Right lobe of liver (tissue), 6 donors: ENCODE data around the gene PTCH1. TPM values are rescaled to one million over a fixed set of nuclear protein-coding genes. Genes with fewer than 3 reads are reported as not detected.

Experiments
- ATAC-seq, 4 donors: fragments of 200-7000 bp; cut with Tn5 transposase; one replicate each; pipeline ENCODE4 v1.9.1; 2020; ENCODE audit warnings: mild to moderate bottlenecking in 4 of 4, moderate library complexity in 4 of 4
- DNase-seq, 3 donors: peaks; one replicate each; pipeline ENCODE4 v3.0.0-alpha.2; 2020
- H3K27ac ChIP-seq, 3 donors: fragments of 200-600 bp; one replicate each; pipeline ENCODE4 v1.8.0; 2022
- H3K27me3 ChIP-seq, 2 donors: fragments of 200-600 bp; one replicate each; pipeline ENCODE4 v1.8.0; 2022
- H3K36me3 ChIP-seq, 4 donors: fragments of 200-600 bp; sonication (generic) in 1 of 4; one replicate each; pipeline versions ENCODE4 v1.5.1 to v1.8.0; 2017 to 2022; ENCODE audit warnings: control low read depth in 1 of 4
- H3K4me1 ChIP-seq, 4 donors: fragments of 200-600 bp; sonication (generic) in 1 of 4; one replicate each; pipeline versions ENCODE4 v1.5.1 to v1.8.0; 2017 to 2022; ENCODE audit warnings: control low read depth in 1 of 4
- H3K4me3 ChIP-seq, 3 donors: fragments of 200-600 bp; one replicate each; pipeline ENCODE4 v1.8.0; 2022
- H3K9me3 ChIP-seq, 4 donors: fragments of 200-600 bp; sonication (generic) in 1 of 4; one replicate each; pipeline versions ENCODE4 v1.5.1 to v1.8.0; 2017 to 2022; ENCODE audit warnings: control low read depth in 1 of 4
- CTCF ChIP-seq, 4 donors: fragments of 200-600 bp in 3 of 4; fragments of 450-650 bp in 1 of 4; IDR thresholded peaks; one replicate each; pipeline versions ENCODE4 v1.5.1 to v1.8.0; 2016 to 2022; ENCODE audit warnings: antibody characterized with exemption in 4 of 4, mild to moderate bottlenecking in 2 of 4
- POLR2A ChIP-seq: fragments of 450-650 bp; IDR thresholded peaks from one replicate; pipeline ENCODE4 v1.6.1; 2017; ENCODE audit warnings: antibody characterized with exemption, mild to moderate bottlenecking
- WGBS: methylation state at CpG from one replicate; pipeline ENCODE4 v1.1.6; 2018; ENCODE audit warnings: low coverage, low lambda C conversion rate; ENCODE audit not compliant: insufficient coverage; ENCODE audit errors: missing lambda C conversion rate; 5-methylcytosine and 5-hydroxymethylcytosine counted together
- intact Hi-C, 2 donors: fragments of 100-400 bp; cut with DNase I; formaldehyde crosslinking; loops; one replicate each; pipeline versions ENCODE4 v1.11.2 to v1.14.1; 2022
- total RNA-seq, 6 experiments: library from RNA; depleted of rRNA in 2 of 6; stranded (reverse); fragments of >200 nt in 2 of 6; fragmentation: NEBNext Ultra II Directional in 3 of 6; extraction: Animal tissue kit (Norgen Biotek cat#: 25700) in 3 of 6; gene quantifications; one replicate each; pipeline versions ENCODE4 v1.1.0 to v1.2.4, GENCODE V29; 2016 to 2023
- donor health status: DM: no; HTN: yes; CAD: no.
- donor health status: DM: no; HTN: no; CAD: no.
- donor health status: DM: no; HTN: no; CAD: no.
- donor health status: DM: no; HTN: yes; CAD: no.
- donor health status: DM: no; HTN: yes; CAD: no.

The PTCH1 gene
- total RNA-seq, 6 experiments from 2014 or later: 2.0 to 8.3 (median 5.2) TPM

GRCh38 chr9:95511952-95512708 is 4.6 kb downstream of the PTCH1 start:
- 57% methylated on average over 22 of the region's 30 CpGs for WGBS
- no peak for ATAC-seq
- Histone ChIP-seq H3K27ac (peak overlapping the region; percentile 78 to 81 (median 78)), H3K4me1 (peaks cover 0 to 13% (median 6%) of the 10 kb centered on the region in 4 donors), H3K36me3 (no peaks in the 10 kb centered on the region), H3K4me3 (peak overlapping the region in 1 of 3 donors; percentile 79), H3K9me3 (no peaks in the 10 kb centered on the region), H3K27me3 (no peaks in the 10 kb centered on the region)
- intact Hi-C loops: no loop called here
- TF ChIP-seq POLR2A (no peak), CTCF (IDR thresholded peaks at IDR 0.05) (no peak)
- no peak for DNase-seq

- H3K36me3 ChIP-seq: no peaks in the 10 kb centered on the region
- intact Hi-C loops: no loop called here
- H3K9me3 ChIP-seq: no peaks in the 10 kb centered on the region
- 5% methylated on average over 6 of the region's 6 CpGs for WGBS
- DNase-seq (no peak), ATAC-seq (no peak)
- no peak for TF ChIP-seq POLR2A
- TF ChIP-seq CTCF (IDR thresholded peaks at IDR 0.05): no peak
- H3K4me3 ChIP-seq: peak overlapping the region; percentile 60 to 79 (median 79)
- H3K4me1 ChIP-seq: peaks cover 0 to 13% (median 6%) of the 10 kb centered on the region in 4 donors
- peak overlapping the region; percentile 78 to 81 (median 78) for H3K27ac ChIP-seq
- H3K27me3 ChIP-seq: no peaks in the 10 kb centered on the region
These were observed 5.2 kb downstream of the PTCH1 start for GRCh38 chr9:95511616-95511931.

GRCh38 chr9:95510709-95511615 is 5.8 kb downstream of the PTCH1 start:
- Histone ChIP-seq H3K27me3 (no peaks in the 10 kb centered on the region), H3K4me3 (peak overlapping the region; percentile 60 to 79 (median 79)), H3K36me3 (no peaks in the 10 kb centered on the region), H3K9me3 (no peaks in the 10 kb centered on the region), H3K4me1 (peaks cover 0 to 12% (median 6%) of the 10 kb centered on the region in 4 donors), H3K27ac (peak overlapping the region; percentile 78 to 81 (median 78))
- peak; percentile 69 to 85 (median 77) for ATAC-seq
- intact Hi-C loops: no loop called here
- DNase-seq: peak; percentile 91 to 93 (median 92)
- TF ChIP-seq POLR2A: peak; percentile 90
- TF ChIP-seq CTCF (IDR thresholded peaks at IDR 0.05): peak in 1 of 4 donors; percentile 14
- WGBS: 1% methylated on average over 40 of the region's 102 CpGs

- peaks cover 0 to 3% (median 3%) of the 10 kb centered on the region in 4 donors for H3K4me1 ChIP-seq
- under 1% methylated on average over 38 of the region's 38 CpGs for WGBS
- no peaks in the 10 kb centered on the region for H3K36me3 ChIP-seq
- no peak for ATAC-seq
- H3K27ac ChIP-seq: peak overlapping the region; percentile 78 to 81 (median 78)
- no peaks in the 10 kb centered on the region for H3K9me3 ChIP-seq
- DNase-seq: peak in 2 of 3 donors; percentile 27 to 60
- intact Hi-C loops: no loop called here
- H3K27me3 ChIP-seq: no peaks in the 10 kb centered on the region
- H3K4me3 ChIP-seq: peak overlapping the region; percentile 60 to 79 (median 79)
- TF ChIP-seq POLR2A (no peak), CTCF (IDR thresholded peaks at IDR 0.05) (no peak)
These were observed 6.7 kb downstream of the PTCH1 start for GRCh38 chr9:95509851-95510708.
